Measurements from ENCODE around the gene FAM228B.
"Not testable (repeated sequence)": the region's sequence is repeated elsewhere in the genome, so short reads cannot be mapped to it uniquely, and the experiment has no call there.

Gene FAM228B

GRCh38 chr2:24159708-24160107 is 36.4 kb downstream of the FAM228B start:
- DNase-seq (ENCODE audit: low read depth in 2 of 2): no peak

GRCh38 chr2:24160761-24161160 is 37.5 kb downstream of the FAM228B start:
- no peak for DNase-seq (ENCODE audit: low read depth in 2 of 2)

- no peak for DNase-seq (ENCODE audit: low read depth in 2 of 2)
Observed at GRCh38 chr2:24162494-24162893, 39.2 kb downstream of the FAM228B start.

GRCh38 chr2:24163186-24163585 is 39.9 kb downstream of the FAM228B start:
- no peak for DNase-seq (ENCODE audit: low read depth in 2 of 2)

- DNase-seq (ENCODE audit: low read depth in 2 of 2): no peak
Observed at GRCh38 chr2:24163601-24164000, 40.3 kb downstream of the FAM228B start.

GRCh38 chr2:24164416-24164973 is 41.2 kb downstream of the FAM228B start:
- DNase-seq (ENCODE audit: low read depth in 2 of 2): peak; percentile 4 to 29

- DNase-seq (ENCODE audit: low read depth in 2 of 2): no peak
Observed at GRCh38 chr2:24169023-24169422, 45.8 kb downstream of the FAM228B start.

GRCh38 chr2:24174851-24175277 is 51.6 kb downstream of the FAM228B start, which contains the start of gene FAM228A:
TSS of gene FAM228A (plus strand) at chr2:24175053. CDS start at chr2:24175481, 428 bp downstream.
- no peak for DNase-seq (ENCODE audit: low read depth in 2 of 2)

- DNase-seq (ENCODE audit: low read depth in 2 of 2): no peak
Observed at GRCh38 chr2:24175631-24176187, 52.4 kb downstream of the FAM228B start.

GRCh38 chr2:24176326-24176725 is 53.1 kb downstream of the FAM228B start:
- DNase-seq (ENCODE audit: low read depth in 2 of 2): no peak

- DNase-seq (ENCODE audit: low read depth in 2 of 2): no peak
Observed at GRCh38 chr2:24179683-24180082, 56.4 kb downstream of the FAM228B start.

GRCh38 chr2:24181849-24182248 is 58.6 kb downstream of the FAM228B start:
- DNase-seq (ENCODE audit: low read depth in 2 of 2): no peak

GRCh38 chr2:24182507-24182906 is 59.2 kb downstream of the FAM228B start:
- DNase-seq (ENCODE audit: low read depth in 2 of 2): no peak

- DNase-seq (ENCODE audit: low read depth in 2 of 2): no peak
Observed at GRCh38 chr2:24183366-24184069, 60.2 kb downstream of the FAM228B start.

- DNase-seq (ENCODE audit: low read depth in 2 of 2): no peak
Observed at GRCh38 chr2:24189551-24189950, 66.3 kb downstream of the FAM228B start.

GRCh38 chr2:24190503-24190902 is 67.2 kb downstream of the FAM228B start:
- no peak for DNase-seq (ENCODE audit: low read depth in 2 of 2)

- DNase-seq (ENCODE audit: low read depth in 2 of 2): no peak
Observed at GRCh38 chr2:24191156-24191555, 67.9 kb downstream of the FAM228B start.

- DNase-seq (ENCODE audit: low read depth in 2 of 2): no peak
Observed at GRCh38 chr2:24191848-24192247, 68.6 kb downstream of the FAM228B start.

- not testable (repeated sequence) for DNase-seq (ENCODE audit: low read depth in 2 of 2)
Observed at GRCh38 chr2:24197213-24197612, 73.9 kb downstream of the FAM228B start.

GRCh38 chr2:24199968-24200590 is 76.8 kb downstream of the FAM228B start:
- no peak for DNase-seq (ENCODE audit: low read depth in 2 of 2)

- no peak for DNase-seq (ENCODE audit: low read depth in 2 of 2)
Observed at GRCh38 chr2:24200799-24201198, 77.5 kb downstream of the FAM228B start.

GRCh38 chr2:24203029-24203786 is 79.9 kb downstream of the FAM228B start:
- DNase-seq (ENCODE audit: low read depth in 2 of 2): no peak

All from stimulated activated CD4-positive, alpha-beta T cell treated with anti-CD3 and anti-CD28 coated beads, Interleukin-15, amount 100 ng/mL, for 48 hours (primary cell).